Fibroblast of lung (primary cell): ENCODE measurements around the gene CLEC4A. TPM values are rescaled to one million over a fixed set of nuclear protein-coding genes. Genes with fewer than 3 reads are reported as not detected.
"Not testable (repeated sequence)": the region's sequence is repeated elsewhere in the genome, so short reads cannot be mapped to it uniquely, and the experiment has no call there.

Experiments
- DNase-seq, 2 donors: peaks; one replicate each; pipeline versions ENCODE4 v3.0.0 to v3.0.0-alpha.2; 2010; ENCODE audit warnings: low read depth in 2 of 2
- H2AFZ ChIP-seq: 2 replicates; pipeline ENCODE4 v1.5.1; 2012; ENCODE audit warnings: low read length, control low read depth, inconsistent platforms
- H3K27ac ChIP-seq: 2 replicates; pipeline ENCODE4 v1.5.1; 2011; ENCODE audit warnings: low read length, control low read depth; ENCODE audit not compliant: insufficient read depth
- H3K27me3 ChIP-seq: 2 replicates; pipeline ENCODE4 v1.5.1; 2011; ENCODE audit warnings: mild to moderate bottlenecking, low read length; ENCODE audit not compliant: control insufficient read depth, insufficient read depth
- H3K36me3 ChIP-seq: 2 replicates; pipeline ENCODE4 v1.5.1; 2011; ENCODE audit warnings: low read length; ENCODE audit not compliant: control insufficient read depth, insufficient read depth
- H3K4me1 ChIP-seq: 2 replicates; pipeline ENCODE4 v1.5.1; 2011; ENCODE audit warnings: low read length; ENCODE audit not compliant: control insufficient read depth, insufficient read depth; ENCODE audit errors: extremely low read depth
- H3K4me2 ChIP-seq: 2 replicates; pipeline ENCODE4 v1.5.1; 2011; ENCODE audit warnings: low read length, control low read depth; ENCODE audit not compliant: insufficient read depth; ENCODE audit errors: extremely low read depth
- H3K4me3 ChIP-seq, 4 experiments: fragments of 200-600 bp in 1 of 4; sonication (generic) in 1 of 4; replicated peaks in 1 of 4; 2 replicates each; pipeline ENCODE4 v1.5.1; 2011 to 2016; ENCODE audit warnings: low read length in 4 of 4, low read depth in 3 of 4, mild to moderate bottlenecking in 3 of 4, control low read depth in 2 of 4, inconsistent platforms in 1 of 4, mixed read lengths in 1 of 4; ENCODE audit not compliant: insufficient read depth in 1 of 4; ENCODE audit errors: control extremely low read depth in 1 of 4
- H3K79me2 ChIP-seq: 2 replicates; pipeline ENCODE4 v1.5.1; 2012; ENCODE audit warnings: mild to moderate bottlenecking, low read length, inconsistent platforms; ENCODE audit not compliant: control insufficient read depth, insufficient read depth
- H3K9ac ChIP-seq: 2 replicates; pipeline ENCODE4 v1.5.1; 2011; ENCODE audit warnings: mild to moderate bottlenecking, low read length, control low read depth; ENCODE audit not compliant: insufficient read depth
- H3K9me3 ChIP-seq: 2 replicates; pipeline ENCODE4 v1.5.1; 2012; ENCODE audit warnings: low read depth, low read length; ENCODE audit not compliant: control insufficient read depth, insufficient read depth
- H4K20me1 ChIP-seq: 2 replicates; pipeline ENCODE4 v1.5.1; 2011; ENCODE audit warnings: low read length; ENCODE audit not compliant: control insufficient read depth, insufficient read depth; ENCODE audit errors: extremely low read depth
- CTCF ChIP-seq, 2 donors: IDR thresholded peaks in 1 of 2; conservative IDR thresholded peaks in 1 of 2; 1 replicate in 1 of 2; 2 replicates in 1 of 2; pipeline ENCODE4 v1.5.1; 2011 to 2012; ENCODE audit warnings: low read length in 2 of 2, control low read depth in 1 of 2, inconsistent platforms in 1 of 2, low read depth in 1 of 2, mild to moderate bottlenecking in 1 of 2
- EZH2 ChIP-seq: IDR thresholded peaks from 2 replicates; pipeline ENCODE4 v1.5.1; 2012; ENCODE audit warnings: low read length, control low read depth, mild to moderate bottlenecking; ENCODE audit errors: missing control alignments
- polyA plus RNA-seq, 2 donors: library from polyadenylated mRNA; depleted of rRNA in 1 of 2; stranded (reverse) in 1 of 2; unstranded in 1 of 2; fragments of >200 nt; gene quantifications; 2 replicates each; pipeline ENCODE4 v1.2.1, GENCODE V29; 2011 to 2012; ENCODE audit warnings: missing spikeins in 1 of 2
- total RNA-seq: library from RNA; depleted of rRNA; stranded (reverse); fragments of >200 nt; gene quantifications from 2 replicates; pipeline ENCODE4 v1.2.1, GENCODE V29; 2014

CLEC4A gene
- total and polyA plus RNA-seq, 2 donors (not counting 1 experiment from before 2014, with no cell fraction given) = 0.26 to 0.33 TPM

- H3K4me2 ChIP-seq = no peak overlapping the region
- no peaks in the 10 kb centered on the region for H3K27me3 ChIP-seq
- no peaks in the 10 kb centered on the region for H3K9me3 ChIP-seq
- no peak overlapping the region for H2AFZ ChIP-seq
- H3K79me2 ChIP-seq = no peaks in the 10 kb centered on the region
- TF ChIP-seq CTCF (conservative IDR thresholded peaks at IDR 0.05 in 1 of 2, IDR thresholded peaks at IDR 0.05 in 1 of 2; ENCODE audit: low read depth in 1 of 2, low read length in 2 of 2) = no peak
- TF ChIP-seq EZH2 = no peak
- H3K9ac ChIP-seq = no peak overlapping the region
- no peaks in the 10 kb centered on the region for H3K4me1 ChIP-seq
- H3K27ac ChIP-seq = no peak overlapping the region
- H3K36me3 ChIP-seq = peaks cover 5% of the 10 kb centered on the region
- no peaks in the 10 kb centered on the region for H4K20me1 ChIP-seq
- DNase-seq = no peak
- H3K4me3 ChIP-seq = no peak overlapping the region
Measured at GRCh38 chr12:8099235-8099634, 24.2 kb upstream of the CLEC4A start.

- Histone ChIP-seq H3K27me3 (no peaks in the 10 kb centered on the region), H3K9me3 (no peaks in the 10 kb centered on the region), H3K9ac (no peak overlapping the region), H3K36me3 (no peaks in the 10 kb centered on the region), H3K4me1 (no peaks in the 10 kb centered on the region), H3K4me3 (no peak overlapping the region), H3K79me2 (no peaks in the 10 kb centered on the region), H4K20me1 (no peaks in the 10 kb centered on the region), H2AFZ (no peak overlapping the region), H3K4me2 (no peak overlapping the region), H3K27ac (no peak overlapping the region)
- TF ChIP-seq CTCF (conservative IDR thresholded peaks at IDR 0.05 in 1 of 2, IDR thresholded peaks at IDR 0.05 in 1 of 2; ENCODE audit: low read depth in 1 of 2, low read length in 2 of 2) = peak; percentile 99 to 100
- TF ChIP-seq EZH2 = no peak
- DNase-seq = peak; percentile 57 to 86
Measured at GRCh38 chr12:8108808-8109398, 14.5 kb upstream of the CLEC4A start.

- not testable (repeated sequence) for H3K79me2 ChIP-seq, H3K4me3 ChIP-seq, DNase-seq, H3K4me1 ChIP-seq, H3K9me3 ChIP-seq, H3K9ac ChIP-seq, H2AFZ ChIP-seq, H3K27ac ChIP-seq, H3K27me3 ChIP-seq, H3K36me3 ChIP-seq, H4K20me1 ChIP-seq, H3K4me2 ChIP-seq
Measured at GRCh38 chr12:8113117-8113516, 10.3 kb upstream of the CLEC4A start.
